Measurements from ENCODE around the gene EEA1. TPM values are rescaled to one million over a fixed set of nuclear protein-coding genes. Genes with fewer than 3 reads are reported as not detected.

EEA1 gene
- total RNA-seq, 1 experiment from 2014 or later, result 14.9 TPM

- no CpG with 5 or more reads among the region's 1 CpG for WGBS (ENCODE audit: extremely low coverage, insufficient read length, low lambda C conversion rate)
- Histone ChIP-seq H4K20me1 (ENCODE audit: control insufficient read depth, insufficient read depth, insufficient read length) (no peaks in the 10 kb centered on the region), H3K27ac (ENCODE audit: insufficient read length, low read depth, low read length) (no peak overlapping the region), H4K8ac (replicated peaks; ENCODE audit: insufficient read length, low read depth, low read length) (no peak overlapping the region), H3K4ac (ENCODE audit: low read depth, low read length) (no peak overlapping the region), H4K5ac (ENCODE audit: insufficient read length, low read depth, low read length) (no peak overlapping the region), H2BK15ac (ENCODE audit: low read depth, low read length) (no peak overlapping the region), H3K4me2 (ENCODE audit: insufficient read depth, insufficient read length, low read length) (no peak overlapping the region), H3K14ac (ENCODE audit: insufficient read depth, low read length) (no peak overlapping the region), H2BK12ac (ENCODE audit: insufficient read length, low read depth, low read length) (no peak overlapping the region), H3K9me3 (ENCODE audit: control insufficient read depth, low read depth, low read length) (no peaks in the 10 kb centered on the region), H2BK5ac (ENCODE audit: insufficient read length, low read length) (no peak overlapping the region), H2AK5ac (ENCODE audit: insufficient read length, low read length) (no peak overlapping the region), H3K27me3 (ENCODE audit: insufficient read depth, low read length) (no peaks in the 10 kb centered on the region), H3T11ph (ENCODE audit: low read length) (no peak overlapping the region), H2AFZ (ENCODE audit: low read length) (no peak overlapping the region), H3K4me1 (ENCODE audit: insufficient read depth, low read length) (no peaks in the 10 kb centered on the region), H3K79me2 (ENCODE audit: insufficient read depth, low read length) (no peaks in the 10 kb centered on the region), H3K18ac (ENCODE audit: insufficient read length, low read depth, low read length) (no peak overlapping the region), H3K9ac (ENCODE audit: extremely low read depth, insufficient read length, low read length) (no peak overlapping the region), H3K23me2 (ENCODE audit: insufficient read length, low read depth, low read length, poor library complexity, severe bottlenecking) (no peaks in the 10 kb centered on the region), H4K91ac (ENCODE audit: insufficient read length, low read depth, low read length) (no peak overlapping the region), H2BK20ac (ENCODE audit: low read depth, low read length, poor library complexity, severe bottlenecking) (no peak overlapping the region), H3K56ac (ENCODE audit: insufficient read length, low read depth, low read length) (no peak overlapping the region), H3K79me1 (ENCODE audit: insufficient read depth, low read depth, low read length, poor library complexity, severe bottlenecking) (no peaks in the 10 kb centered on the region), H2BK120ac (ENCODE audit: low read depth, low read length, poor library complexity, severe bottlenecking) (no peak overlapping the region), H3K23ac (ENCODE audit: insufficient read length, low read depth, low read length) (no peak overlapping the region)
- no peak for TF ChIP-seq CTCF (conservative IDR thresholded peaks at IDR 0.05)
- Mint-ChIP-seq H3K27ac (no peak overlapping the region; a peak in 1 of 7 replicates), H3K9me3 (peaks cover 0 to 6% of the 10 kb centered on the region in 2 experiments; a peak in 2 of 5 replicates), H3K4me1 (peaks cover 8 to 10% of the 10 kb centered on the region in 2 experiments), H3K27me3 (ENCODE audit: low read depth) (no peaks in the 10 kb centered on the region), H3K4me3 (no peak overlapping the region), H3K36me3 (ENCODE audit: insufficient read depth in 1 of 3, low read depth in 3 of 3) (peaks cover 0 to 10% (median 2%) of the 10 kb centered on the region in 3 experiments; a peak in 5 of 7 replicates)
- DNase-seq, result no peak
Observed at GRCh38 chr12:92942905-92943304, 13.8 kb upstream of the EEA1 start.

All from H9 (cell line).